NCI-H146 treated with DMSO at 0.1 percent for 48 hours (cell line): ENCODE results near the gene GRIN3B.

Experiments
- DNase-seq: peaks from one replicate; lab custom pipeline; 2025; ENCODE audit not compliant: unreplicated experiment; lab: John Stamatoyannopoulos, UW

The GRIN3B gene

DNA sequence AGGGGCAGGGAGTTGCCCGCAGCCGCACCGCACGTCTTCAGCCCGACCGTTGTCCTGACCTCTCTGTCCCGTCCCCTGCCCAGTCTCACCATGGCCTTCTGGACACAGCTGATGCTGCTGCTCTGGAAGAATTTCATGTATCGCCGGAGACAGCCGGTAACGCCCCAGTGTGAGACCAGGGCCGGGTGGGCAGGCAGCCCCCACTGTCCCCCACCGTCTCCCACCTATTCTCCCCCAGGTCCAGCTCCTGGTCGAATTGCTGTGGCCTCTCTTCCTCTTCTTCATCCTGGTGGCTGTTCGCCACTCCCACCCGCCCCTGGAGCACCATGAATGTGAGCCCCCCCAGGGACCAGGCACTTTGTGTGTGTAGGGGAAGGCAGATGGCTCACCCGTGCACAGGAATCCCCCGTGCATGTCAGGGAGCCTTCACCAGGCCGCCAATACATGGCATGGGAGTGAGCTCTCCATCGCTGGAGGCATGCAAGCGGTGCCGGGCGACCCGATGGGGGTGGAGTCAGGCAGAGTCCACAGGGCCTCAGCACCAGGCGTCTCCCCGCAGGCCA lies 41.1 kb downstream of the GRIN3B start:
- no peak for DNase-seq

DNA sequence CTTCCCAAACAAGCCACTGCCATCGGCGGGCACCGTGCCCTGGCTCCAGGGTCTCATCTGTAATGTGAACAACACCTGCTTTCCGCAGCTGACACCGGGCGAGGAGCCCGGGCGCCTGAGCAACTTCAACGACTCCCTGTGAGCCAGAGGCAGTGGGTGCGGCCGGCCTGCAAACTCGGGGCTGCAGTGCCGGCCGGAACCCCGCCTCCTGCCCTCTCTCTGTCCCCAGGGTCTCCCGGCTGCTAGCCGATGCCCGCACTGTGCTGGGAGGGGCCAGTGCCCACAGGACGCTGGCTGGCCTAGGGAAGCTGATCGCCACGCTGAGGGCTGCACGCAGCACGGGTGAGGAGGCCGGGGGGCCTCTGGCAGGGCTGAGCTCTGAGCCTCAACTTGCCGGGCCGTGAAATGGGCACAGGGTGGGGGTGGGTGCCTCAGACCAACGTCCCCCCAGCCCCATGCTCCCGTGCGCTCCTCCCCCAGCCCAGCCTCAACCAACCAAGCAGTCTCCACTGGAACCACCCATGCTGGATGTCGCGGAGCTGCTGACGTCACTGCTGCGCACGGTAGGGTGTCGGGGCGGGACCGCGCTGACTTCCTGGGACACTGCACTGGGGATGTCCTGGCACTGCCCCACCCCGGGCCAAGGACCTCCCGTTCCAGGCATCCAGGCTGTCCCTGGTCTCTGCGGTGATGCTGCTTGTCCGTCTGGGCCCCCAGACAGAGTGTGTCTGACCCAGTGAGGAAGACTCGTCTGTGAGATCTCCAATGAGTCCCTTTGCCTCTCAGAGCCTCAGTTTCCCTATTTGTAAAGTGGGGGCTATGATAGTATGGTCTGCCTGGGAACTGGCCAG lies 41.8 kb downstream of the GRIN3B start:
- no peak for DNase-seq

DNA sequence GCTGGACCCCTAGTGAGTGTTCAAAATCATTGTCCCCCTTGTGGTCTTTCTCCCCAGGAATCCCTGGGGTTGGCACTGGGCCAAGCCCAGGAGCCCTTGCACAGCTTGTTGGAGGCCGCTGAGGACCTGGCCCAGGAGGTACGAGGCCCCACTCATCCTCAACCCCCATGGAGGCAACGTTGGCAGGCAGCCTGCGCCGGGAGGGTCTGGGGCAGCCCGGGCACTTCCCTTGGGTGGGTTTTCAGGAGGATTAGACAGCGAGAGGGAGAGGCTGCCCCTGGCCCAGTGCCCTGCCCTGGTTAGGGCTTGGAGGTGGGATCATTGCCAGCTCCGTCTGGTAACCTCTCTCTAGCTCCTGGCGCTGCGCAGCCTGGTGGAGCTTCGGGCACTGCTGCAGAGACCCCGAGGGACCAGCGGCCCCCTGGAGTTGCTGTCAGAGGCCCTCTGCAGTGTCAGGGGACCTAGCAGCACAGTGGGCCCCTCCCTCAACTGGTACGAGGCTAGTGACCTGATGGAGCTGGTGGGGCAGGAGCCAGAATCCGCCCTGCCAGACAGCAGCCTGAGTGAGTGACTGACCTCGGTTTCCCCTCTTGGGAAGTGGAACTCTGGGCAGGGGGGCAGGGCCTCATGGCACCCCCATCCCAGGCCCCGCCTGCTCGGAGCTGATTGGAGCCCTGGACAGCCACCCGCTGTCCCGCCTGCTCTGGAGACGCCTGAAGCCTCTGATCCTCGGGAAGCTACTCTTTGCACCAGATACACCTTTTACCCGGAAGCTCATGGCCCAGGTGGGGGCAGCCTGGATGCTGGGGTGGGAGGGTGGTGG lies 42.7 kb downstream of the GRIN3B start:
- no peak for DNase-seq

DNA sequence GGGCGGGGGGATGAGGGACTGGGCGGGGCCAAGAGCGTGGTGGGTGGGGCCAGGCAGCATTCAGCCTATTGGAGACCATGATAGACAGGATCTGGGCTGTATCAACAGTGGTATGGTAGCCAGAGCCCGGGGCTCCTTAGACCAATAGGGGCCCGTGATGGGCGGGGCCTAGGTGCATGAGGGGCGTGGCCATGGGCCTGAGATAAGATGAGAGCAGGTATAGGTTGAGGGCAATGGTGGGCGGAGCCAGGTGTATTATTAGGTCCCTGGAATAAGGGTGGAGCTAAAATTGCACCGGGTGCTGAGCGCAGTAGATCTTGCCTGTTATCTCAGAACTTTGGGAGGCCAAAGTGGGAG lies 45.0 kb downstream of the GRIN3B start:
- no peak for DNase-seq

DNA sequence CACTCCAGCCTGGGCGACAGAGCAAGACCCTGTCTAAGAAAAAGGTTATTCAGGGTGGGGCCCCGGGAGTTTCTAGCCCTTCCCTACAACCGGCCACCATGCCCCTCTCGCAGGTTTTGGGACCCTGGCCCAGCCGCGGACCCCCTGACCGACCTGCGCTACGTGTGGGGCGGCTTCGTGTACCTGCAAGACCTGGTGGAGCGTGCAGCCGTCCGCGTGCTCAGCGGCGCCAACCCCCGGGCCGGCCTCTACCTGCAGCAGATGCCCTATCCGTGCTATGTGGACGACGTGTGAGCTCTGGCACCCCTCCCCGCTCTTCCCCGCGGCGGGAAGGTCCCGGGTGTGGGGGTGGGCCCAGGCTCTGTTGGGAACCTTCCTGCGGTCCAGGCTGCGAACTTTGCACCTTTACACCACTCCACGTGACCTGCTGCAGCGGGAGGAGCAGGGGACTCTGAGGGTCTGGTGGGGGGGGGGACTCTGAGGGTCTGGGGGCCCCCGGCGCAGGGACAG lies 46.0 kb downstream of the GRIN3B start:
- no peak for DNase-seq

DNA sequence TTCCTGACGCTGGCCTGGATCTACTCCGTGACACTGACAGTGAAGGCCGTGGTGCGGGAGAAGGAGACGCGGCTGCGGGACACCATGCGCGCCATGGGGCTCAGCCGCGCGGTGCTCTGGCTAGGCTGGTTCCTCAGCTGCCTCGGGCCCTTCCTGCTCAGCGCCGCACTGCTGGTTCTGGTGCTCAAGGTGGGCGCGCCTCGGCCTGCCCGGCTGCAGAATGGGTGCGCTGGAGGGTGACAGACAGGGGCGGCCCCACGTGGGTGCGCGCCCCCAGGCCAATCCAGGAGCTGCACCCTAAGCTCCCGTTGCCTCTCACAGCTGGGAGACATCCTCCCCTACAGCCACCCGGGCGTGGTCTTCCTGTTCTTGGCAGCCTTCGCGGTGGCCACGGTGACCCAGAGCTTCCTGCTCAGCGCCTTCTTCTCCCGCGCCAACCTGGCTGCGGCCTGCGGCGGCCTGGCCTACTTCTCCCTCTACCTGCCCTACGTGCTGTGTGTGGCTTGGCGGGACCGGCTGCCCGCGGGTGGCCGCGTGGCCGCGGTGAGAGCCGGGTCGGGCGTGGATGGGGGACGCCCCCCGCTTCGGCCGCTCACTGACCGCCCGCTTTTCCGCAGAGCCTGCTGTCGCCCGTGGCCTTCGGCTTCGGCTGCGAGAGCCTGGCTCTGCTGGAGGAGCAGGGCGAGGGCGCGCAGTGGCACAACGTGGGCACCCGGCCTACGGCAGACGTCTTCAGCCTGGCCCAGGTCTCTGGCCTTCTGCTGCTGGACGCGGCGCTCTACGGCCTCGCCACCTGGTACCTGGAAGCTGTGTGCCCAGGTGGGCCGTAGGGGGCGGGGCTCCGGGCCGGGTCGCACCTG lies 46.8 kb downstream of the GRIN3B start:
- DNase-seq = no peak

DNA sequence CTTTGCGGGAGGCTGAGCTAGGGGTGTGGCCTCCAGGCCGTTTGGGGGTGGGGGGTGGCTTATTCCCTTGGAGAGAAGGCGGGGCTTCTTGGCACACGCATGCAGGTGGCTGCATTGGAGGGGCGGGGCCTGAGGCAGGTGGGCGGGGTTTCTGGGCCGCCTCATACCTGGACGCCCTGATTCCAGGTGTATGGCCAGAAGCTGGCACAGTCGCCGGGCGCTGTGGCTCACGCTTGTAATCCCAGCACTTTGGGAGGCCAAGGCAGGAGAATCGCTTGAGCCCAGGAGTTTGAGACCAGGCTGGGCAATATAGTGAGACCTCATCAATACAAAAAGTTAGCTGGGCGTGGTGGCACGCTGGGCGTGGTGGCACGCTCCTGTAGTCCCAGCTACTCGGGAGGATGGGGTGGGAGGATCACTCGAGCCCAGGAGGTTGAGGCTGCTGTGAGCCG lies 47.5 kb downstream of the GRIN3B start:
- no peak for DNase-seq

DNA sequence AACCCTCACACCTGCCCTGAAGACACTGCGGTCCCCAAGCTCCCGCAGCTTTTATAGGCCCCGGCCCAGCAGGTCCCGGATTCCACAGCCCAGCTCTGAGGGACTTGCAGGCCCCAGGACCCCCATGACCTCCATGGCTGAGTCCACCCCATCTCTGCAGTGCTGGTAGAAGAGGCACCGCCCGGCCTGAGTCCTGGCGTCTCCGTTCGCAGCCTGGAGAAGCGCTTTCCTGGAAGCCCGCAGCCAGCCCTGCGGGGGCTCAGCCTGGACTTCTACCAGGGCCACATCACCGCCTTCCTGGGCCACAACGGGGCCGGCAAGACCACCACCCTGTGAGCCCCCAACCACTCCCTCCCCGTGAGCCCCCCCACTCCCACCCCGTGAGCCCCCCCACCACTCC lies 48.9 kb downstream of the GRIN3B start:
- no peak for DNase-seq

DNA sequence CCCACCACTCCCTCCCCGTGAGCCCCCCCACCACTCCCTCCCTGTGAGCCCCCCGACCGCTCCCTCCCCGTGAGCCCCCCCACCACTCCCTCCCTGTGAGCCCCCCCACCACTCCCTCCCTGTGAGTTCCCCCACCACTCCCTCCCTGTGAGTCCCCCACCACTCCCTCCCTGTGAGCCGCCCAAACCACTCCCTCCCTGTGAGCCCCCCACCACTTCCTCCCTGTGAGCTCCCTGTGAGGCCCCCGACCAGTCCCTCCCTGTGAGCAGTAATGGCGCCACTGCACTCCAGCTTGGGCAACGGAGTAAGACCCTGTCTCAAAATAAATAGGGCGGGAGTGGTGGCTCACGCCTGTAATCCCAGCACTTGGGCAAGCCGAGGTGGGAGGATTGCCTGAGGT lies 49.6 kb downstream of the GRIN3B start:
- DNase-seq = no peak

DNA sequence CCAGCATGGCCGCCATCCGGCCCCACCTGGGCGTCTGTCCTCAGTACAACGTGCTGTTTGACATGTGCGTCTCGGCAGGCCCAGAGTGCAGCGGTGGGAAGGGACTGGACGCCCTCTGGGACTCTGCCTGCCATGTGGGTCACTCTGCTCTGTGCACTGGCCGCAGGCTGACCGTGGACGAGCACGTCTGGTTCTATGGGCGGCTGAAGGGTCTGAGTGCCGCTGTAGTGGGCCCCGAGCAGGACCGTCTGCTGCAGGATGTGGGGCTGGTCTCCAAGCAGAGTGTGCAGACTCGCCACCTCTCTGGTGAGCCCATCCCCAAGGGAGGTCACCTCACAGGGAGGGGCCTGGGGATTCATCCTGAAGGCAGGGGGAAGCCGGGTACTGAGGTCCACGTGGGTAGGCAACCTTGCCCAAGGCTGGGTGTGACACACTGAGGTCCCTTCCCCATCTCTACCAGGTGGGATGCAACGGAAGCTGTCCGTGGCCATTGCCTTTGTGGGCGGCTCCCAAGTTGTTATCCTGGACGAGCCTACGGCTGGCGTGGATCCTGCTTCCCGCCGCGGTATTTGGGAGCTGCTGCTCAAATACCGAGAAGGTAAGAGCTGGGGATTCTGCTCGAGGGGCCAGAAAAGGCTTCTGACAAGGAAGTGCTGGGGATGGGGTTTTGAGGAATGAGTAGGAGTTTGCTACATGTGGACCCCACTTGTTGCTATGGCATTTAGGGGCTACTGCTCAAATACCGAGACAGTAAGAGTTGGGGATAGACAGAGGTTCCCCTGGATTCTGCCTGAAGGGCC lies 51.0 kb downstream of the GRIN3B start:
- no peak for DNase-seq

DNA sequence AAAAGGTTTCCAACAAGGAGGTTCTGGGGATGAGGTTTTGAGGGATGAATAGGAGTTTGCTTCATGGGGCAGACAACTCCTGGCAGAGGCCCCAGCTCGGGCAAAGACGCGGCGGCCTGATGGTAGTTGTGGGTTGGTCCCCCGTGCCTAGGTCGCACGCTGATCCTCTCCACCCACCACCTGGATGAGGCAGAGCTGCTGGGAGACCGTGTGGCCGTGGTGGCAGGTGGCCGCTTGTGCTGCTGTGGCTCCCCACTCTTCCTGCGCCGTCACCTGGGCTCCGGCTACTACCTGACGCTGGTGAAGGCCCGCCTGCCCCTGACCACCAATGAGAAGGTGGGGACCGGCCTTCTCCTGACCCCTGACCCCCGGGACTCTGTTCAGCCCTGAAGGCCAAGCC lies 51.6 kb downstream of the GRIN3B start:
- DNase-seq = no peak

DNA sequence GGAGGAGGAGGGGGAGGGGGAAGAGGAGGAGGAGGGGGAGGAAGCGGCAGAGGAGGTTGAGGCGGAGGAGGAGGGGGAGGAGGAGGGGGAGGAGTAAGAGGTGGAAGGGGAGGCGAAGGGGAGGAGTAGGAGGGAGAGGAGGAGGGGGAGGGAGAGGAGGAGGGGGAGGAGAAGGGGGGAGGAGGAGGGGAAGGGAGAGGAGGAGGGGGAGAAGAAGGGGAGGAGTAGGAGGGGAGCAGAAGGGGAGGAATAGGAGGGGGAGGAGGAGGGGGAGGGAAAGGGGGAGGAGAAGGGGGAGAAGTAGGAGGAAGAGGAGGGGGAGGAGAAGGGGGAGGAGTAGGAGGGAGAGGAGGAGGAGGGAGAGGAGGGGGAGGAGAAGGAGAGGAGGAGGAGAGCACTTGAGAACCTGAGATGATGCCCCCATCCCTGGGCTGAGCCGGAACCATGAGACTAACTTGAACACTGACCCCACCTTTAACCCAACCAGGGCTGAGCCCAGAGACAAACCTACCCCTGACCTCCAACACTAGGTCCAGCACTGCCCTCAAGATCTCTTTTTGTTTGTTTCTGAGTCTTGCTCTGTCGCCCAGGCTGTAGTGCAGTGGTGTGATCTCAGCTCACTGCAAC lies 52.2 kb downstream of the GRIN3B start:
- no peak for DNase-seq

DNA sequence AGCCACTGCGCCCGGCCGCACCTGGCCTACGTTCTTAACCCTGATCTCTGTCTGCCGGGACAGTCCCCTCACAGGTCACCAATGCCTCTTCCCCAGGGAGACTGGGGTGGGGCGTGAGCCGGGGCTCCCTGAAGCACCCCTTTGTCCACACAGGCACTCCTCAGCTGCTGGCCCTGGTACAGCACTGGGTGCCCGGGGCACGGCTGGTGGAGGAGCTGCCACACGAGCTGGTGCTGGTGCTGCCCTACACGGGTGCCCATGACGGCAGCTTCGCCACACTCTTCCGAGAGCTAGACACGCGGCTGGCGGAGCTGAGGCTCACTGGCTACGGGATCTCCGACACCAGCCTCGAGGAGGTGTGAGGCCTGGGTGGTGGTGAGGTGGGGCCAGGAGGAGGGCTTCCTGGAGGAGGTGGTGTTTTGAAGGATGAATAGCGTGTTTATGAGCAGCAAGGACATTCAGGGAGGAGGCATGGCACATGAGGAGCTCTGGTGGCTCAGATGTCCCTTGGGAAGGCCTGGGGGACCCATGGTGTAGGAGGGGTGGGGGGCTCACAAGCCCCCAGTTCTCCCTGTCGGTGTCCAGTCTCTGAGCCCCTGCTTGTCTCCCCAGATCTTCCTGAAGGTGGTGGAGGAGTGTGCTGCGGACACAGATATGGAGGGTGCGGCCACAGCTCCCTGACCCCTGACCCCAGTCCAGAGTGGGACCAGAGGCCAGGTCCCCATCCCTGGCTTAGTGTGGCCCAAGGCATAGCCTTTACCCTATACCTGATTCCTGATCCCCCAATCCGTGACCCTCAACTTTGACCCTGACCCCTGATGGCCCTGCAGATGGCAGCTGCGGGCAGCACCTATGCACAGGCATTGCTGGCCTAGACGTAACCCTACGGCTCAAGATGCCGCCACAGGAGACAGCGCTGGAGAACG lies 53.2 kb downstream of the GRIN3B start:
- no peak for DNase-seq

DNA sequence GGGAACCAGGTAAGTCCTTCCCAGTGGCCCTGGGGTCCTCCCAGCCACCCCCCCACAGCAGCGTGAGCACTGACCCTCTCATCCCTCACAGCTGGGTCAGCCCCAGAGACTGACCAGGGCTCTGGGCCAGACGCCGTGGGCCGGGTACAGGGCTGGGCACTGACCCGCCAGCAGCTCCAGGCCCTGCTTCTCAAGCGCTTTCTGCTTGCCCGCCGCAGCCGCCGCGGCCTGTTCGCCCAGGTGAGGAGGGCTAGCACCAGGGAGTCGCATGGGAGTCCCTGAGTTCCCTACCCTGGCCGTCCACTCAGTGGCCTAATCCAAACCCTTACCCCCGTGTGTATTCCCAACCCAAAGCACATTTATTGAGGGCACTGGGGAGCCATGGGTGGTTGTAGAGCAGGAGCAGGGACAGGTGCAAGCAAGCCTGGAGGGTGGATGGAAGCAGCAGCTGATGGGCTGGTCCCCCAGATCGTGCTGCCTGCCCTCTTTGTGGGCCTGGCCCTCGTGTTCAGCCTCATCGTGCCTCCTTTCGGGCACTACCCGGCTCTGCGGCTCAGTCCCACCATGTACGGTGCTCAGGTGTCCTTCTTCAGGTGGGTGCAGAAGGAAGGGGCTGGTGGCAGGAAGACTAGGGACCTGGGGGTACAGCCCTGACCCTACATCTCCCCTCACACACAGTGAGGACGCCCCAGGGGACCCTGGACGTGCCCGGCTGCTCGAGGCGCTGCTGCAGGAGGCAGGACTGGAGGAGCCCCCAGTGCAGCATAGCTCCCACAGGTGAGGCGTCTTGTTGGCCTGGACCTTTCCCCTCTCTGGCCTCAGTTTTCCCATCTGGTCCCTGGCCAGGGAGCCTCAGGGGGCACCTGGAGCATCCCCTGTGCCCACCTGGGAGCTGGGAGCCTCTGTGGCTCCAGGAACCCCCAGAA lies 54.1 kb downstream of the GRIN3B start:
- DNase-seq = no peak

DNA sequence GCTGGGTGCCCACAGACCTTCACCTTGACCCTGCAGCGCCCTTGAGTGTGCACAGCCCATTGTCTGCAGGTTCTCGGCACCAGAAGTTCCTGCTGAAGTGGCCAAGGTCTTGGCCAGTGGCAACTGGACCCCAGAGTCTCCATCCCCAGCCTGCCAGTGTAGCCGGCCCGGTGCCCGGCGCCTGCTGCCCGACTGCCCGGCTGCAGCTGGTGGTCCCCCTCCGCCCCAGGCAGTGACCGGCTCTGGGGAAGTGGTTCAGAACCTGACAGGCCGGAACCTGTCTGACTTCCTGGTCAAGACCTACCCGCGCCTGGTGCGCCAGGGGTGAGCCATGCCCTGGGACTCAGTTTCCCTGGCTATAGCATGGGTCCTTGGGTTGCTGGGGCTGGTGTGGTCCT lies 54.8 kb downstream of the GRIN3B start:
- DNase-seq = no peak

DNA sequence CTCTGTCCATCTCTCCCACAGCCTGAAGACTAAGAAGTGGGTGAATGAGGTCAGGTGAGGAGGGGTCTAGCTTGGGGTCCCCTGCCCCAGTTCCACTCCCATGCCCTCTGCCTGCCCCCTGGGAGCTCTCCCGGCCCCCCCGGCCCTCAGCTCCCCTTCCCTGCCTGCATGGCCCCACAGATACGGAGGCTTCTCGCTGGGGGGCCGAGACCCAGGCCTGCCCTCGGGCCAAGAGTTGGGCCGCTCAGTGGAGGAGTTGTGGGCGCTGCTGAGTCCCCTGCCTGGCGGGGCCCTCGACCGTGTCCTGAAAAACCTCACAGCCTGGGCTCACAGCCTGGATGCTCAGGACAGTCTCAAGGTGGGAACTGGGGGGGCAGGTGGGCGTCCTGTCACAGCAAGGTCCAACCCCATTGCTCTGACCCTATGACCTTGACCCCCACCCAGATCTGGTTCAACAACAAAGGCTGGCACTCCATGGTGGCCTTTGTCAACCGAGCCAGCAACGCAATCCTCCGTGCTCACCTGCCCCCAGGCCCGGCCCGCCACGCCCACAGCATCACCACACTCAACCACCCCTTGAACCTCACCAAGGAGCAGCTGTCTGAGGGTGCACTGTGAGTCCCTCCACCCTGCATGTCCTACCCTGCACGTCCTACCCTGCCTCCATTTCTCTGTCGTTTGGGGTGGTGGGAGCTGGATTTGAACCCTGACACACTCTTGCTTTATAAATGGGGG lies 55.8 kb downstream of the GRIN3B start:
- DNase-seq = no peak
